ENCODE measurements around the gene ALG6.
"Not testable (repeated sequence)": the region's sequence is repeated elsewhere in the genome, so short reads cannot be mapped to it uniquely, and the experiment has no call there.

The ALG6 gene

DNA sequence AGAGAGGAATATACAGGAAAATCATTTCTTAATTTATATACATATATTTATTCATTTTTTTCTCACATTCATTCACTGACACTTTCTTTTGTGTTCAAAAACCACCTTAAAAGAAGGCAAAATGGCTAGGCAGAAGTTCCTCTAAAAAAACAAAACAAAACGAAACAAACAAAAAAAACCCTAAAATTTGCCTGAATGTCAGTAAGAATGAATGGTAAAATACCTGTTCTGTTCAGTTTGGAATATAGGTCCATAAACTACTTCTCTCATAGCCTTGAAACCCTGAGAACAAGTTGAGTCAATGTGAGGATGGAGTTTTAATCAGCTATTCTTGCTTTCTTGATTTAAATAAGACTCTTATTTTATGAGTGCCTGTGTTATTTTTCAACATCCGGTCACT, 14.7 kb upstream of the ALG6 start:
- TF ChIP-seq, protein P1, sequence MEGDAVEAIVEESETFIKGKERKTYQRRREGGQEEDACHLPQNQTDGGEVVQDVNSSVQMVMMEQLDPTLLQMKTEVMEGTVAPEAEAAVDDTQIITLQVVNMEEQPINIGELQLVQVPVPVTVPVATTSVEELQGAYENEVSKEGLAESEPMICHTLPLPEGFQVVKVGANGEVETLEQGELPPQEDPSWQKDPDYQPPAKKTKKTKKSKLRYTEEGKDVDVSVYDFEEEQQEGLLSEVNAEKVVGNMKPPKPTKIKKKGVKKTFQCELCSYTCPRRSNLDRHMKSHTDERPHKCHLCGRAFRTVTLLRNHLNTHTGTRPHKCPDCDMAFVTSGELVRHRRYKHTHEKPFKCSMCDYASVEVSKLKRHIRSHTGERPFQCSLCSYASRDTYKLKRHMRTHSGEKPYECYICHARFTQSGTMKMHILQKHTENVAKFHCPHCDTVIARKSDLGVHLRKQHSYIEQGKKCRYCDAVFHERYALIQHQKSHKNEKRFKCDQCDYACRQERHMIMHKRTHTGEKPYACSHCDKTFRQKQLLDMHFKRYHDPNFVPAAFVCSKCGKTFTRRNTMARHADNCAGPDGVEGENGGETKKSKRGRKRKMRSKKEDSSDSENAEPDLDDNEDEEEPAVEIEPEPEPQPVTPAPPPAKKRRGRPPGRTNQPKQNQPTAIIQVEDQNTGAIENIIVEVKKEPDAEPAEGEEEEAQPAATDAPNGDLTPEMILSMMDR (conservative IDR thresholded peaks at IDR 0.05; ENCODE audit: low read depth): no peak
- POLR2A ChIA-PET (ENCODE audit: low non-redundant PET): no interaction called here
- no peak for DNase-seq (ENCODE audit: low spot score)
- H3K27ac ChIP-seq: no peak overlapping the region
- CTCF ChIA-PET: no interaction called here

GRCh38 chr1:63356234-63356633, 11.2 kb upstream of the ALG6 start:
- H3K27ac ChIP-seq; POLR2A ChIA-PET (ENCODE audit: low non-redundant PET); DNase-seq (ENCODE audit: low spot score): not testable (repeated sequence)
- CTCF ChIA-PET: interaction anchor here (0.5 kb wide), 1 partner anchor 29 kb away, joined by 4 read pairs; no protein-coding TSS in a partner anchor

DNA sequence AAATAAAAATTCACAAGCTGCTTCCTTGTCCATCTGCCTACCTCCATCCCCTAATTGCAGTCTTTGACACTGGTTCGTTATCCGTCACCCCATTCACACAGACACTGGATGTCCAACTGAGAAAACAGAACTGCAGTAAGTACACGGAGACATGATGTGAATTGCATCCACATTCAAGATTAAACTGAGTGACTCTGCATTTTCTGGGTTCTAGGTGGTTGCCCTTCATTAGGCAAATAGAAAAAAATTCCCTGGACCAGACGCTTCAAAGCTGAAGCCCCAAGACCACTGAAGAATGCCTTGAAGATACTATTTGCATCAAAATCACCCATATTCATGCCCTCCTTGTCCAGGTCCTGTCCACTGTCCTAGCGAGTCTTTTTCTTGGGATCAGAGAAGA, 7.9 kb upstream of the ALG6 start:
- H3K27ac ChIP-seq: no peak overlapping the region
- TF ChIP-seq, protein P1 (conservative IDR thresholded peaks at IDR 0.05; ENCODE audit: low read depth): no peak
- ChIA-PET CTCF (interaction anchor here (0.6 kb wide), 1 partner anchor 692 kb away, joined by 3 read pairs; no protein-coding TSS in a partner anchor), POLR2A (ENCODE audit: low non-redundant PET) (no interaction called here)
- DNase-seq (ENCODE audit: low spot score): no peak

DNA sequence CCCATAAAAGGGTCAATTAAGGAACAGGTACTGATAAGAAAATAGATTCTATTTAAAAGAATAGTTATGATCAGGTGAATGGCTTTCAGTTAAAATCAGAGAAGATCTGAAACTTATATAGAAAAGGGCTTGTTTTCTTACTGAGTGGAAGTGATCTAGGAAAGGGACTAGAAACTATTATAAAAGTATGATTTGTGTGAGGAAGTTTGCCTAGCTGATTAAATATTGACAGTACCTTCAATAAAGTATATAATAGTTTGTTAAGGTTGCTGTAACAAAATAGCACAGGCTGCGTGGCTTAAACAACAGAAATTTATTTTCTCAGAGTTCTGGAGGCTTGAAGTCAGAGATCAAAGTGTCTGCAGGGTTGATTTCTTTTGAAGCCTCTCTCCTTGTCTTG, 5.4 kb upstream of the ALG6 start:
- CTCF ChIA-PET: no interaction called here
- no peak for DNase-seq (ENCODE audit: low spot score)
- POLR2A ChIA-PET (ENCODE audit: low non-redundant PET): no interaction called here
- H3K27ac ChIP-seq: no peak overlapping the region
- TF ChIP-seq, protein P1 (conservative IDR thresholded peaks at IDR 0.05; ENCODE audit: low read depth): no peak

GRCh38 chr1:63362578-63362977, 4.8 kb upstream of the ALG6 start:
- DNase-seq (ENCODE audit: low spot score): no peak
- ChIA-PET CTCF (no interaction called here), POLR2A (ENCODE audit: low non-redundant PET) (no interaction called here)
- no peak overlapping the region for H3K27ac ChIP-seq
- TF ChIP-seq, protein P1 (conservative IDR thresholded peaks at IDR 0.05; ENCODE audit: low read depth): no peak

- TF ChIP-seq, protein P1 (conservative IDR thresholded peaks at IDR 0.05; ENCODE audit: low read depth): no peak
- CTCF ChIA-PET: interaction anchor here (0.6 to 0.7 kb wide), 2 partner anchors 10 to 328 kb away, joined by 3 to 5 read pairs; no protein-coding TSS in a partner anchor
- DNase-seq (ENCODE audit: low spot score): no peak
- no peak overlapping the region for H3K27ac ChIP-seq
- POLR2A ChIA-PET (ENCODE audit: low non-redundant PET): no interaction called here
Measured at GRCh38 chr1:63363014-63363413, 4.4 kb upstream of the ALG6 start.

- TF ChIP-seq, protein P1 (conservative IDR thresholded peaks at IDR 0.05; ENCODE audit: low read depth): no peak
- CTCF ChIA-PET: no interaction called here
- POLR2A ChIA-PET (ENCODE audit: low non-redundant PET): no interaction called here
- DNase-seq (ENCODE audit: low spot score): no peak
- H3K27ac ChIP-seq: peak overlapping the region; percentile 82
Measured at GRCh38 chr1:63366908-63367214, 566 bp upstream of the ALG6 start.
